Uterus (tissue), 4 donors: Measurements from ENCODE around the gene ASB3. TPM values are rescaled to one million over a fixed set of nuclear protein-coding genes. Genes with fewer than 3 reads are reported as not detected.

Experiments
- DNase-seq, 2 donors: peaks; one replicate each; pipeline ENCODE4 v3.0.0-alpha.2; 2019 to 2020
- H3K27ac ChIP-seq, 2 donors: fragments of 200-600 bp; sonication (generic); 1 replicate in 1 of 2; 2 replicates in 1 of 2; pipeline ENCODE4 v1.5.1; 2016 to 2018
- H3K27me3 ChIP-seq, 2 donors: fragments of 200-600 bp; sonication (generic); one replicate each; pipeline ENCODE4 v1.5.1; 2018 to 2019; ENCODE audit warnings: control low read depth in 1 of 2
- H3K36me3 ChIP-seq, 2 donors: fragments of 200-600 bp; sonication (generic); one replicate each; pipeline ENCODE4 v1.5.1; 2019; ENCODE audit warnings: control low read depth in 1 of 2
- H3K4me1 ChIP-seq, 2 donors: fragments of 200-600 bp; sonication (generic); one replicate each; pipeline ENCODE4 v1.5.1; 2018 to 2019; ENCODE audit warnings: control low read depth in 1 of 2
- H3K4me3 ChIP-seq, 2 donors: fragments of 200-600 bp; sonication (generic); 1 replicate in 1 of 2; 2 replicates in 1 of 2; pipeline ENCODE4 v1.5.1; 2018 to 2019; ENCODE audit warnings: mild to moderate bottlenecking in 1 of 2
- H3K9me3 ChIP-seq, 2 donors: fragments of 200-600 bp; sonication (generic); one replicate each; pipeline ENCODE4 v1.5.1; 2019; ENCODE audit warnings: control low read depth in 1 of 2
- POLR2A ChIP-seq, 2 donors: fragments of 450-650 bp; IDR thresholded peaks; one replicate each; pipeline ENCODE4 v1.6.1; 2016; ENCODE audit warnings: antibody characterized with exemption in 2 of 2, mild to moderate bottlenecking in 1 of 2, moderate library complexity in 1 of 2
- intact Hi-C: fragments of 100-400 bp; cut with DNase I; formaldehyde crosslinking; loops from one replicate; pipeline ENCODE4 v1.15.1; 2023; ENCODE audit warnings: low total_unique reads
- total RNA-seq, 4 donors: library from RNA; depleted of rRNA in 3 of 4; stranded (reverse); fragments of >200 nt in 3 of 4; gene quantifications; one replicate each; pipeline versions ENCODE4 v1.1.0 to v1.2.4, GENCODE V29; 2014 to 2023
- TF ChIP-seq, protein P1 (sequence below), 4 experiments: fragments of 200-600 bp in 2 of 4; fragments of 450-650 bp in 2 of 4; sonication (generic) in 2 of 4; IDR thresholded peaks; one replicate each; pipeline ENCODE4 v1.5.1; 2016 to 2019; ENCODE audit warnings: antibody characterized with exemption in 4 of 4, mild to moderate bottlenecking in 2 of 4, moderate library complexity in 1 of 4
- donor health status: DM: yes; HTN: yes; CAD: no.

ASB3 gene
- total RNA-seq, 4 donors from 2014 or later: 5.4 to 68.8 (median 16.8) TPM

DNA sequence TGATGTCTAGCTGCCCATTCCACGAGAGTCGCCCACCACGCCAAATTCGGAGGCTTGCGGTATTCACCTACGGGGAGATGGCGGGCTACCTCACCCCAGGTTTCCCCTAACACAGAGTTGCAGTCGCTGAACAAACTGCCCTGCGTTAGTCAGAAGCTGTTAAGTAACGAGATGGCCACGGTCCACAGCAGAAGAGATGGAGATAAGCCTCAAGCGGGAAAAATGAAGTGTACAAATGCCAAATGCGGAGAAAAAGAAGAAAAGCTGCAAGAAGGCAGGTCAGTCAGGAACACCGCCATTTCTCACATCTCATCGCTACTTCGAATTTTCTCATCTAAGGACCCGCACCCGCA lies 425 bp downstream of the ASB3 start:
- TF ChIP-seq, protein P1, sequence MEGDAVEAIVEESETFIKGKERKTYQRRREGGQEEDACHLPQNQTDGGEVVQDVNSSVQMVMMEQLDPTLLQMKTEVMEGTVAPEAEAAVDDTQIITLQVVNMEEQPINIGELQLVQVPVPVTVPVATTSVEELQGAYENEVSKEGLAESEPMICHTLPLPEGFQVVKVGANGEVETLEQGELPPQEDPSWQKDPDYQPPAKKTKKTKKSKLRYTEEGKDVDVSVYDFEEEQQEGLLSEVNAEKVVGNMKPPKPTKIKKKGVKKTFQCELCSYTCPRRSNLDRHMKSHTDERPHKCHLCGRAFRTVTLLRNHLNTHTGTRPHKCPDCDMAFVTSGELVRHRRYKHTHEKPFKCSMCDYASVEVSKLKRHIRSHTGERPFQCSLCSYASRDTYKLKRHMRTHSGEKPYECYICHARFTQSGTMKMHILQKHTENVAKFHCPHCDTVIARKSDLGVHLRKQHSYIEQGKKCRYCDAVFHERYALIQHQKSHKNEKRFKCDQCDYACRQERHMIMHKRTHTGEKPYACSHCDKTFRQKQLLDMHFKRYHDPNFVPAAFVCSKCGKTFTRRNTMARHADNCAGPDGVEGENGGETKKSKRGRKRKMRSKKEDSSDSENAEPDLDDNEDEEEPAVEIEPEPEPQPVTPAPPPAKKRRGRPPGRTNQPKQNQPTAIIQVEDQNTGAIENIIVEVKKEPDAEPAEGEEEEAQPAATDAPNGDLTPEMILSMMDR (IDR thresholded peaks at IDR 0.05): no peak
- TF ChIP-seq POLR2A (IDR thresholded peaks at IDR 0.05): no peak
- H3K4me3 ChIP-seq: peak overlapping the region; percentile 67 to 87
- DNase-seq: peak; percentile 33 to 35
- H3K36me3 ChIP-seq: no peaks in the 10 kb centered on the region
- H3K27me3 ChIP-seq: no peaks in the 10 kb centered on the region
- intact Hi-C loops: no loop called here
- H3K27ac ChIP-seq: peak overlapping the region; percentile 67 to 76
- H3K9me3 ChIP-seq: no peaks in the 10 kb centered on the region
- peaks cover 8 to 18% of the 10 kb centered on the region in 2 donors for H3K4me1 ChIP-seq

DNA sequence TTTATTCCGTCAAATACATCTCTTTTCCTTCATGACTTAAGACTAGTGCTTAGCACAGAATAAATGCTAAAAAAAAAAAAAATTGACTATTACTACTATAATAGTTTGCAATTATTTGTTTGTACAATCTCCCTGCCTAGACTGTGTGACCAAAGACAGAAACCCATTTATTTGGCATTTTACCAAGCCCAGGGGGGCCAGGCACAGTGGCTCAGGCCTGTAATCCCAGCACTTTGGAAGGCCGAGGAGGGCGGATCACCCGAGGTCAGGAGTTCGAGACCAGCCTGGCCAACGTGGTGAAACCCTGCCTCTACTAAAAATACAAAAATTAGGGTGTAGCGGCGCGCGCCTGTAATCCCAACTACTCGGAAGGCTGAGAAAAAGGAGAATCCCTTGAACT lies 1.4 kb downstream of the ASB3 start:
- Histone ChIP-seq H3K4me1 (peaks cover 8 to 18% of the 10 kb centered on the region in 2 donors), H3K27me3 (no peaks in the 10 kb centered on the region), H3K4me3 (peak overlapping the region; percentile 67 to 87), H3K9me3 (no peaks in the 10 kb centered on the region), H3K27ac (no peak overlapping the region), H3K36me3 (no peaks in the 10 kb centered on the region)
- no peak for DNase-seq
- TF ChIP-seq POLR2A (IDR thresholded peaks at IDR 0.05): no peak
- TF ChIP-seq, protein P1 (IDR thresholded peaks at IDR 0.05): no peak
- intact Hi-C loops: no loop called here

DNA sequence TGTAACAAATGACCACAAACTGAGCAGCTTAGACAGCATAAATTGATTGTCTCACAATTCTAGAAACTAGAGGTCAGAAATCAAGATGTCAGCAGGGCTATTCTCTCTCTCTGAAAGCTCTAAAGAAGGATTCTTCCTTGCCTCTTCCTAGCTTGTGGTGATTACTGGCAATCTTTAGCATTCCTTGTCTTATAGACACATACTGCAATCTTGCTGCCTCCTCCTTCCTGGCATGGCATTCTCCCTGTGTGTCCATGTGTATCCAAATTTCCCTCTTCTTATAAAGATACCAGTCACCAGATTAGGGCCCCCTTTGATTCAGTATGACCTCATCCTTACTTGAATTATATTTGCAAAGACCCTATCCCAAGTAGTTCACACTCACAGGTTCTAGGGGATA lies 2.3 kb downstream of the ASB3 start:
- Histone ChIP-seq H3K4me1 (peaks cover 8 to 18% of the 10 kb centered on the region in 2 donors), H3K4me3 (no peak overlapping the region), H3K27me3 (no peaks in the 10 kb centered on the region), H3K36me3 (no peaks in the 10 kb centered on the region), H3K9me3 (no peaks in the 10 kb centered on the region), H3K27ac (no peak overlapping the region)
- intact Hi-C loops: no loop called here
- TF ChIP-seq POLR2A (IDR thresholded peaks at IDR 0.05): no peak
- TF ChIP-seq, protein P1 (IDR thresholded peaks at IDR 0.05): no peak
- DNase-seq: no peak

DNA sequence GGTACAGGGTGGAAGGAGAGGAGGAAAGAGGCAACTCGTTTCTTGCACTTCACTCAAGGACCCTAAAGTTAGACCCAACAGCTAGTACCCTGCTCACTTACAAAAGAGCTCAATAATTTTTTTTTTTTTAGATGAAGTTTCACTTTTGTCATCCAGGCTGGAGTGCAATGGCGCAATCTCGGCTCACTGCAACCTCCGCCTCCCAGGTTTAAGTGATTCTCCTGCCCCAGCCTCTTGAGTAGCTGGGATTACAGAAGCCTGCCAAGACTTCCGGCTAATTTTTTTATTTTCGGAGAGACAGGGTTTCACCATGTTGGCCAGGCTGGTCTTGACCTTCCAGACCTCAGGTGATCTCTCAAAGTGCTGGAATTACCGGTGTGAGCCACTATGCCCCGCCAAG lies 4.1 kb downstream of the ASB3 start:
- Histone ChIP-seq H3K27ac (no peak overlapping the region), H3K4me1 (peaks cover 8 to 10% of the 10 kb centered on the region in 2 donors), H3K4me3 (no peak overlapping the region), H3K27me3 (no peaks in the 10 kb centered on the region), H3K9me3 (no peaks in the 10 kb centered on the region), H3K36me3 (no peaks in the 10 kb centered on the region)
- TF ChIP-seq, protein P1 (IDR thresholded peaks at IDR 0.05): no peak
- no peak for TF ChIP-seq POLR2A (IDR thresholded peaks at IDR 0.05)
- intact Hi-C loops: no loop called here
- no peak for DNase-seq

DNA sequence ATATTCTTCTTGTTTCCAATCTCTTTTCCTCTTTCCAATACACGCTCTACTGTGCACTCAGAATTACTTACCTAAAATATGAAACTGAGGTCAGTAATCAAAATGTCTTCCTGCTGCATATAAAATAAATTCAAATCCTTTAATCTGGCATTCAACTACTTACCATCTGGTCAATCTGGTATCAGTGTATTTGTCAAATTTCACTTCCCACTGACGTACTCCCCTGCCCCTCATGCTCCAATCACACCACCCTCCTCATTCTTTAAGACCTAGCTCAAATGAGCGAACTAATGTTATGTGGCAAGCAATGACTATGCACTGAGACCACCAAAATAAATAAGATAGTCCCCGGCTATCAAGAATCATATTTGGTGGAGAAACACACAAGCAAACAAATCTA lies 6.7 kb downstream of the ASB3 start:
- Histone ChIP-seq H3K27ac (no peak overlapping the region), H3K4me3 (no peak overlapping the region), H3K9me3 (no peaks in the 10 kb centered on the region), H3K36me3 (no peaks in the 10 kb centered on the region), H3K27me3 (no peaks in the 10 kb centered on the region), H3K4me1 (peaks cover 2 to 6% of the 10 kb centered on the region in 2 donors)
- intact Hi-C loops: no loop called here
- TF ChIP-seq POLR2A (IDR thresholded peaks at IDR 0.05): no peak
- TF ChIP-seq, protein P1 (IDR thresholded peaks at IDR 0.05): no peak
- DNase-seq: no peak
